Tibial nerve (tissue), 4 donors: ENCODE measurements around the gene ITPK1.

Experiments used
- EP300 ChIP-seq, 2 donors: sonication (generic); formaldehyde crosslinking; IDR thresholded peaks; one replicate each; pipeline ENCODE4 v1.6.1; 2017; ENCODE audit warnings: antibody characterized with exemption in 2 of 2, mild to moderate bottlenecking in 1 of 2
- POLR2A ChIP-seq, 2 donors: fragments of 450-650 bp; IDR thresholded peaks; one replicate each; pipeline ENCODE4 v1.6.1; 2017; ENCODE audit warnings: antibody characterized with exemption in 2 of 2, mild to moderate bottlenecking in 2 of 2, moderate library complexity in 2 of 2
- TF ChIP-seq, protein P1 (sequence below), 5 experiments: fragments of 200-600 bp in 3 of 5; fragments of 450-650 bp in 2 of 5; sonication (generic) in 3 of 5; IDR thresholded peaks; one replicate each; pipeline ENCODE4 v1.5.1; 2016 to 2019; ENCODE audit warnings: antibody characterized with exemption in 5 of 5, mild to moderate bottlenecking in 3 of 5, moderate library complexity in 2 of 5

DNA sequence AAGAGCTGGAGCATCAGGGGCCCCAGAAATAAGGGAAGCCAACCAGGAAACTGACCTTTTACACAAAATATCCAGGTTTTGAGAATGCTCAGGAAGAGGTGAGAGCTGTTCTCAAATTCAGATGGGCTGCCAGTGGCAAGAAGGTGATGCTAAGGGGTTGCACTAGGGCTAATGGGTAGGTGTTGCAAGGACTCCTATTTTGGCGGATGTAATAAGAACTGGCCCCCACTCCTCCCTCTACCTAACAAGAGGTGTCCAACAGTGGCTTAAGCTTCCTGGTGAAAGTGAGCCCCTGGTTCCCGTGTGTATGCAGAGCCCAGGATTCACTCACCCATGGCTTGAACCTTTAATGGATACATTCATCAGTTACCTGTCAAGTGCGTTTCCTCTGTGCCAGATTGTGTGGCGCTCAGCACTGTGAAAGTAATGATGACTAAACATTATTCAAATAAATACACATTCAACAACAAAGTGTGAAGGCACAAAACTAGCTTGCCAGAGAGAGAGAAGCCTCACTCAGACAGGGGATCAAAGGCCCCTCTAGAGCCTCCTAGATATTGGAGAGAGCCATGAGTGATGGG, 193.5 kb downstream of the ITPK1 start:
- TF ChIP-seq, protein P1, sequence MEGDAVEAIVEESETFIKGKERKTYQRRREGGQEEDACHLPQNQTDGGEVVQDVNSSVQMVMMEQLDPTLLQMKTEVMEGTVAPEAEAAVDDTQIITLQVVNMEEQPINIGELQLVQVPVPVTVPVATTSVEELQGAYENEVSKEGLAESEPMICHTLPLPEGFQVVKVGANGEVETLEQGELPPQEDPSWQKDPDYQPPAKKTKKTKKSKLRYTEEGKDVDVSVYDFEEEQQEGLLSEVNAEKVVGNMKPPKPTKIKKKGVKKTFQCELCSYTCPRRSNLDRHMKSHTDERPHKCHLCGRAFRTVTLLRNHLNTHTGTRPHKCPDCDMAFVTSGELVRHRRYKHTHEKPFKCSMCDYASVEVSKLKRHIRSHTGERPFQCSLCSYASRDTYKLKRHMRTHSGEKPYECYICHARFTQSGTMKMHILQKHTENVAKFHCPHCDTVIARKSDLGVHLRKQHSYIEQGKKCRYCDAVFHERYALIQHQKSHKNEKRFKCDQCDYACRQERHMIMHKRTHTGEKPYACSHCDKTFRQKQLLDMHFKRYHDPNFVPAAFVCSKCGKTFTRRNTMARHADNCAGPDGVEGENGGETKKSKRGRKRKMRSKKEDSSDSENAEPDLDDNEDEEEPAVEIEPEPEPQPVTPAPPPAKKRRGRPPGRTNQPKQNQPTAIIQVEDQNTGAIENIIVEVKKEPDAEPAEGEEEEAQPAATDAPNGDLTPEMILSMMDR (IDR thresholded peaks at IDR 0.05), result no peak
- TF ChIP-seq POLR2A (IDR thresholded peaks at IDR 0.05), result no peak
- no peak for TF ChIP-seq EP300 (IDR thresholded peaks at IDR 0.05)
